GM21576 (cell line): ENCODE data around the gene TMCC1.
"Not testable (repeated sequence)": the region's sequence is repeated elsewhere in the genome, so short reads cannot be mapped to it uniquely, and the experiment has no call there.

Source experiments
- ATAC-seq: cut with Tn5 transposase; IDR thresholded peaks from one replicate; pipeline ENCODE4 v1.9.1; 2021; ENCODE audit warnings: mild to moderate bottlenecking, moderate library complexity; ENCODE audit not compliant: unreplicated experiment

The TMCC1 gene

GRCh38 chr3:129735638-129736037 lies 157.9 kb downstream of the TMCC1 start:
- ATAC-seq: no peak

GRCh38 chr3:129734449-129734848 lies 159.1 kb downstream of the TMCC1 start:
- no peak for ATAC-seq

- ATAC-seq: no peak
These were observed 161.2 kb downstream of the TMCC1 start for GRCh38 chr3:129732200-129732876.

- no peak for ATAC-seq
These were observed 165.8 kb downstream of the TMCC1 start for GRCh38 chr3:129727707-129728106.

GRCh38 chr3:129723558-129724324 lies 169.8 kb downstream of the TMCC1 start:
- no peak for ATAC-seq

- no peak for ATAC-seq
These were observed 171.0 kb downstream of the TMCC1 start for GRCh38 chr3:129722527-129722926.

- no peak for ATAC-seq
These were observed 175.3 kb downstream of the TMCC1 start for GRCh38 chr3:129718201-129718600.

- no peak for ATAC-seq
These were observed 177.7 kb downstream of the TMCC1 start for GRCh38 chr3:129715854-129716253.

- no peak for ATAC-seq
These were observed 185.1 kb downstream of the TMCC1 start for GRCh38 chr3:129708328-129708861.

GRCh38 chr3:129705274-129705673 lies 188.2 kb downstream of the TMCC1 start:
- ATAC-seq: no peak

- no peak for ATAC-seq
These were observed 189.6 kb downstream of the TMCC1 start for GRCh38 chr3:129703913-129704312.

GRCh38 chr3:129702934-129703712 lies 190.4 kb downstream of the TMCC1 start:
- ATAC-seq: no peak

GRCh38 chr3:129701161-129701560 lies 192.3 kb downstream of the TMCC1 start:
- ATAC-seq: no peak

GRCh38 chr3:129699612-129700011 lies 193.9 kb downstream of the TMCC1 start:
- ATAC-seq: no peak

- ATAC-seq: no peak
These were observed 194.3 kb downstream of the TMCC1 start for GRCh38 chr3:129699199-129699598.

GRCh38 chr3:129697229-129697969 lies 196.1 kb downstream of the TMCC1 start:
- no peak for ATAC-seq

- ATAC-seq: not testable (repeated sequence)
These were observed 197.1 kb downstream of the TMCC1 start for GRCh38 chr3:129696430-129696829.

- no peak for ATAC-seq
These were observed 198.3 kb downstream of the TMCC1 start for GRCh38 chr3:129695230-129695629.

GRCh38 chr3:129694228-129694627 lies 199.3 kb downstream of the TMCC1 start:
- ATAC-seq: no peak

GRCh38 chr3:129692743-129693142 lies 200.8 kb downstream of the TMCC1 start:
- ATAC-seq: no peak

- no peak for ATAC-seq
These were observed 202.5 kb downstream of the TMCC1 start for GRCh38 chr3:129690963-129691362.
